Vagina (tissue), 2 donors: ENCODE measurements around the gene RPS6KB2.

Experiments used
- CTCF ChIP-seq, 3 experiments: fragments of 450-650 bp in 2 of 3; fragments of 200-600 bp in 1 of 3; sonication (generic) in 1 of 3; IDR thresholded peaks; one replicate each; pipeline ENCODE4 v1.5.1; 2017 to 2019; ENCODE audit warnings: antibody characterized with exemption in 3 of 3, mild to moderate bottlenecking in 2 of 3, moderate library complexity in 2 of 3
- POLR2A ChIP-seq, 2 donors: fragments of 450-650 bp; IDR thresholded peaks; one replicate each; pipeline ENCODE4 v1.6.1; 2017; ENCODE audit warnings: antibody characterized with exemption in 2 of 2, mild to moderate bottlenecking in 2 of 2, moderate library complexity in 2 of 2

- no peak for TF ChIP-seq POLR2A (IDR thresholded peaks at IDR 0.05)
- TF ChIP-seq CTCF (IDR thresholded peaks at IDR 0.05): no peak
Measured at GRCh38 chr11:67421430-67422031, 6.8 kb upstream of the RPS6KB2 start.
